H9 (cell line): ENCODE measurements around the gene CDNF. TPM values are rescaled to one million over a fixed set of nuclear protein-coding genes. Genes with fewer than 3 reads are reported as not detected.
A peak's percentile ranks its signal among the peaks of the same experiment; 100 is the strongest.

Experiments used
- DNase-seq: peaks from one replicate; pipeline ENCODE4 v3.0.0-alpha.2; 2017
- H2AFZ ChIP-seq: one replicate; pipeline ENCODE4 v1.6.1; 2013; ENCODE audit warnings: mild to moderate bottlenecking, low read length, control low read depth, moderate library complexity
- H2AK5ac ChIP-seq: 2 replicates; pipeline ENCODE4 v1.6.1; 2013; ENCODE audit warnings: low read length, control low read depth, mixed read lengths; ENCODE audit not compliant: insufficient read length
- H2BK120ac ChIP-seq: one replicate; pipeline ENCODE4 v1.6.1; 2013; ENCODE audit warnings: low read depth, mild to moderate bottlenecking, low read length, control low read depth, inconsistent platforms; ENCODE audit not compliant: poor library complexity, severe bottlenecking
- H2BK12ac ChIP-seq: 2 replicates; pipeline ENCODE4 v1.6.1; 2013; ENCODE audit warnings: low read length, control low read depth, mixed read lengths, low read depth; ENCODE audit not compliant: insufficient read length
- H2BK15ac ChIP-seq: 2 replicates; pipeline ENCODE4 v1.6.1; 2013; ENCODE audit warnings: low read depth, low read length, control low read depth
- H2BK20ac ChIP-seq: one replicate; pipeline ENCODE4 v1.6.1; 2013; ENCODE audit warnings: low read depth, mild to moderate bottlenecking, low read length, control low read depth, inconsistent platforms; ENCODE audit not compliant: poor library complexity, severe bottlenecking
- H2BK5ac ChIP-seq: 2 replicates; pipeline ENCODE4 v1.6.1; 2013; ENCODE audit warnings: low read length, control low read depth, mixed read lengths; ENCODE audit not compliant: insufficient read length
- H3K14ac ChIP-seq: 2 replicates; pipeline ENCODE4 v1.6.1; 2013; ENCODE audit warnings: low read length, control low read depth; ENCODE audit not compliant: insufficient read depth
- H3K18ac ChIP-seq: 2 replicates; pipeline ENCODE4 v1.6.1; 2013; ENCODE audit warnings: low read depth, mild to moderate bottlenecking, mixed read lengths, low read length, control low read depth; ENCODE audit not compliant: insufficient read length
- H3K23ac ChIP-seq: 2 replicates; pipeline ENCODE4 v1.6.1; 2013; ENCODE audit warnings: low read length, control low read depth, mixed read lengths, low read depth; ENCODE audit not compliant: insufficient read length
- H3K23me2 ChIP-seq: 2 replicates; pipeline ENCODE4 v1.6.1; 2013; ENCODE audit warnings: low read depth, mild to moderate bottlenecking, mixed read lengths, low read length, control low read depth; ENCODE audit not compliant: insufficient read length, poor library complexity, severe bottlenecking
- H3K27ac ChIP-seq: 2 replicates; pipeline ENCODE4 v1.5.1; 2013; ENCODE audit warnings: low read length, control low read depth, mixed read lengths, low read depth; ENCODE audit not compliant: insufficient read length
- H3K27me3 ChIP-seq: 2 replicates; pipeline ENCODE4 v1.6.1; 2013; ENCODE audit warnings: low read length, control low read depth, inconsistent platforms; ENCODE audit not compliant: insufficient read depth
- H3K4ac ChIP-seq: 2 replicates; pipeline ENCODE4 v1.6.1; 2013; ENCODE audit warnings: low read depth, mild to moderate bottlenecking, control low read depth, inconsistent platforms, low read length, moderate library complexity
- H3K4me1 ChIP-seq: 2 replicates; pipeline ENCODE4 v1.6.1; 2013; ENCODE audit warnings: low read length, control low read depth, inconsistent platforms; ENCODE audit not compliant: insufficient read depth
- H3K4me2 ChIP-seq: 2 replicates; pipeline ENCODE4 v1.6.1; 2013; ENCODE audit warnings: low read length, control low read depth, mixed read lengths; ENCODE audit not compliant: insufficient read length, insufficient read depth
- H3K56ac ChIP-seq: 2 replicates; pipeline ENCODE4 v1.6.1; 2013; ENCODE audit warnings: low read depth, mild to moderate bottlenecking, mixed read lengths, low read length, control low read depth; ENCODE audit not compliant: insufficient read length
- H3K79me1 ChIP-seq: 2 replicates; pipeline ENCODE4 v1.6.1; 2013; ENCODE audit warnings: low read depth, mild to moderate bottlenecking, moderate library complexity, low read length, control low read depth, inconsistent platforms; ENCODE audit not compliant: insufficient read depth, poor library complexity, severe bottlenecking
- H3K79me2 ChIP-seq: 2 replicates; pipeline ENCODE4 v1.6.1; 2013; ENCODE audit warnings: low read length, control low read depth, inconsistent platforms; ENCODE audit not compliant: insufficient read depth
- H3K9ac ChIP-seq: 2 replicates; pipeline ENCODE4 v1.6.1; 2013; ENCODE audit warnings: low read length, control low read depth, mixed read lengths; ENCODE audit not compliant: insufficient read length; ENCODE audit errors: extremely low read depth
- H3K9me3 ChIP-seq: one replicate; pipeline ENCODE4 v1.6.1; 2013; ENCODE audit warnings: low read depth, low read length, inconsistent platforms; ENCODE audit not compliant: control insufficient read depth
- H3T11ph ChIP-seq: one replicate; pipeline ENCODE4 v1.6.1; 2013; ENCODE audit warnings: mild to moderate bottlenecking, low read length, control low read depth, inconsistent platforms
- H4K20me1 ChIP-seq: one replicate; pipeline ENCODE4 v1.6.1; 2013; ENCODE audit not compliant: control insufficient read depth, insufficient read length, insufficient read depth
- H4K5ac ChIP-seq: 2 replicates; pipeline ENCODE4 v1.6.1; 2013; ENCODE audit warnings: low read depth, mild to moderate bottlenecking, mixed read lengths, low read length, control low read depth; ENCODE audit not compliant: insufficient read length
- H4K8ac ChIP-seq: replicated peaks from 2 replicates; pipeline ENCODE4 v1.6.1; 2013; ENCODE audit warnings: low read length, control low read depth, mixed read lengths, low read depth; ENCODE audit not compliant: insufficient read length
- H4K91ac ChIP-seq: 2 replicates; pipeline ENCODE4 v1.6.1; 2013; ENCODE audit warnings: low read depth, mild to moderate bottlenecking, moderate library complexity, mixed read lengths, low read length, control low read depth; ENCODE audit not compliant: insufficient read length
- H3K27ac Mint-ChIP-seq, 3 experiments: 2 replicates in 2 of 3; 3 replicates in 1 of 3; pipeline ENCODE4 v1.8.0; 2020 to 2021; ENCODE audit warnings: mixed read lengths in 3 of 3, mild to moderate bottlenecking in 1 of 3, moderate library complexity in 1 of 3
- H3K27me3 Mint-ChIP-seq: 2 replicates; pipeline ENCODE4 v1.8.0; 2021; ENCODE audit warnings: low read depth, mild to moderate bottlenecking, moderate library complexity, mixed read lengths
- H3K36me3 Mint-ChIP-seq, 3 experiments: 2 replicates in 2 of 3; 3 replicates in 1 of 3; pipeline ENCODE4 v1.8.0; 2020 to 2021; ENCODE audit warnings: low read depth in 3 of 3, mixed read lengths in 3 of 3; ENCODE audit not compliant: insufficient read depth in 1 of 3
- H3K4me1 Mint-ChIP-seq, 2 experiments: 2 replicates each; pipeline ENCODE4 v1.8.0; 2020; ENCODE audit warnings: mixed read lengths in 2 of 2
- H3K4me3 Mint-ChIP-seq, 2 experiments: 2 replicates in 1 of 2; 3 replicates in 1 of 2; pipeline ENCODE4 v1.8.0; 2020 to 2021; ENCODE audit warnings: mild to moderate bottlenecking in 2 of 2, mixed read lengths in 2 of 2, moderate library complexity in 1 of 2
- H3K9me3 Mint-ChIP-seq, 2 experiments: 2 replicates in 1 of 2; 3 replicates in 1 of 2; pipeline ENCODE4 v1.8.0; 2020; ENCODE audit warnings: mild to moderate bottlenecking in 2 of 2, mixed read lengths in 2 of 2, moderate library complexity in 1 of 2
- WGBS: extraction: QIAGEN DNeasy Blood & Tissue Kit; methylation state at CpG from one replicate; pipeline ENCODE4 v1.1.7; 2013; ENCODE audit warnings: missing lambda C conversion rate, low lambda C conversion rate, mixed read lengths; ENCODE audit not compliant: insufficient read length; ENCODE audit errors: extremely low coverage; 5-methylcytosine and 5-hydroxymethylcytosine counted together
- total RNA-seq: library from RNA; stranded (reverse); gene quantifications from 2 replicates; pipeline ENCODE4 v1.2.1, GENCODE V29; 2021
- TF ChIP-seq, protein P1 (sequence below): fragments of 200-600 bp; sonication (generic); conservative IDR thresholded peaks from 3 replicates; pipeline ENCODE4 v1.8.0; 2021; ENCODE audit warnings: antibody characterized with exemption, mild to moderate bottlenecking

CDNF gene
- total RNA-seq, 1 experiment from 2014 or later, result 1.3 TPM

DNA sequence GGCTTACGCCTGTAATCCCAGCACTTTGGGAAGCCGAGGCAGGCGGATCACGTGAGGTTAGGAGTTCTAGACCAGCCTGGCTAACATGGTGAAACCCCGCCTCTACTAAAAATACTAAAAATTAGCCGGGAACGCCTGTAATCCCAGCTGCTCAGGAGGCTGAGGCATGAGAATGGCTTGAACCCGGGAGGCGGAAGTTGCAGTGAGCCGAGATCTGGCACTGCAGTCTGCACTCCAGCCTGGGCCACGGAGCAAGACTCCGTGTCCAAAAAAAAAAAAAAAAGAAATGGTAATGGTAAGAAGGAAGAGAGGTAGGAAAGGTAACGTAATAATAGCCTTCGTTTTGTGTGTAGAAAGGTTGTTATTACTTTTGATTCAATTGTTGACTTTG is 1.5 kb upstream of the CDNF start:
- H3K9ac ChIP-seq, result peak overlapping the region; percentile 94
- peak overlapping the region; percentile 88 for H3K4me2 ChIP-seq
- H3K27ac ChIP-seq, result no peak overlapping the region
- H3K9me3 ChIP-seq, result no peaks in the 10 kb centered on the region
- no peak overlapping the region for H3K56ac ChIP-seq
- H3T11ph ChIP-seq, result no peak overlapping the region
- no peak overlapping the region for H4K8ac ChIP-seq
- H2BK20ac ChIP-seq, result no peak overlapping the region
- H3K36me3 Mint-ChIP-seq, result peaks cover 20 to 50% (median 46%) of the 10 kb centered on the region in 3 experiments
- H2AFZ ChIP-seq, result no peak overlapping the region
- WGBS, result 100% methylated on average over 2 of the region's 14 CpGs
- H2BK12ac ChIP-seq, result no peak overlapping the region
- no peaks in the 10 kb centered on the region for H4K20me1 ChIP-seq
- peaks cover 21 to 23% of the 10 kb centered on the region in 2 experiments for H3K4me1 Mint-ChIP-seq
- H3K9me3 Mint-ChIP-seq, result no peaks in the 10 kb centered on the region
- H3K18ac ChIP-seq, result no peak overlapping the region
- no peak overlapping the region for H2AK5ac ChIP-seq
- H2BK5ac ChIP-seq, result no peak overlapping the region
- H3K4ac ChIP-seq, result no peak overlapping the region
- H3K27ac Mint-ChIP-seq, result peak overlapping the region in 1 of 3 experiments; percentile 96; a peak in 5 of 7 replicates
- peak overlapping the region; percentile 94 to 95 for H3K4me3 Mint-ChIP-seq
- H4K5ac ChIP-seq, result no peak overlapping the region
- peak; percentile 11 for DNase-seq
- no peaks in the 10 kb centered on the region for H3K79me1 ChIP-seq
- no peaks in the 10 kb centered on the region for H3K27me3 ChIP-seq
- H3K14ac ChIP-seq, result no peak overlapping the region
- no peaks in the 10 kb centered on the region; the same call in 1 of the 2 replicates for H3K27me3 Mint-ChIP-seq
- TF ChIP-seq, protein P1, sequence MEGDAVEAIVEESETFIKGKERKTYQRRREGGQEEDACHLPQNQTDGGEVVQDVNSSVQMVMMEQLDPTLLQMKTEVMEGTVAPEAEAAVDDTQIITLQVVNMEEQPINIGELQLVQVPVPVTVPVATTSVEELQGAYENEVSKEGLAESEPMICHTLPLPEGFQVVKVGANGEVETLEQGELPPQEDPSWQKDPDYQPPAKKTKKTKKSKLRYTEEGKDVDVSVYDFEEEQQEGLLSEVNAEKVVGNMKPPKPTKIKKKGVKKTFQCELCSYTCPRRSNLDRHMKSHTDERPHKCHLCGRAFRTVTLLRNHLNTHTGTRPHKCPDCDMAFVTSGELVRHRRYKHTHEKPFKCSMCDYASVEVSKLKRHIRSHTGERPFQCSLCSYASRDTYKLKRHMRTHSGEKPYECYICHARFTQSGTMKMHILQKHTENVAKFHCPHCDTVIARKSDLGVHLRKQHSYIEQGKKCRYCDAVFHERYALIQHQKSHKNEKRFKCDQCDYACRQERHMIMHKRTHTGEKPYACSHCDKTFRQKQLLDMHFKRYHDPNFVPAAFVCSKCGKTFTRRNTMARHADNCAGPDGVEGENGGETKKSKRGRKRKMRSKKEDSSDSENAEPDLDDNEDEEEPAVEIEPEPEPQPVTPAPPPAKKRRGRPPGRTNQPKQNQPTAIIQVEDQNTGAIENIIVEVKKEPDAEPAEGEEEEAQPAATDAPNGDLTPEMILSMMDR, result no peak
- H3K23me2 ChIP-seq, result no peaks in the 10 kb centered on the region
- H3K79me2 ChIP-seq, result peaks cover 6% of the 10 kb centered on the region; the same call in 1 of the 2 replicates
- no peak overlapping the region for H3K23ac ChIP-seq
- H2BK120ac ChIP-seq, result no peak overlapping the region
- peaks cover 2% of the 10 kb centered on the region; the same call in 1 of the 2 replicates for H3K4me1 ChIP-seq
- no peak overlapping the region for H2BK15ac ChIP-seq
- H4K91ac ChIP-seq, result no peak overlapping the region
